CD4-positive, alpha-beta T cell treated with Interleukin-10 for 1 hour (primary cell): ENCODE measurements around the gene SECTM1.
A peak's percentile ranks its signal among the peaks of the same experiment; 100 is the strongest.

Experiments
- DNase-seq: peaks from one replicate; pipeline ENCODE4 v3.0.0-alpha.2; 2020

SECTM1 gene

DNA sequence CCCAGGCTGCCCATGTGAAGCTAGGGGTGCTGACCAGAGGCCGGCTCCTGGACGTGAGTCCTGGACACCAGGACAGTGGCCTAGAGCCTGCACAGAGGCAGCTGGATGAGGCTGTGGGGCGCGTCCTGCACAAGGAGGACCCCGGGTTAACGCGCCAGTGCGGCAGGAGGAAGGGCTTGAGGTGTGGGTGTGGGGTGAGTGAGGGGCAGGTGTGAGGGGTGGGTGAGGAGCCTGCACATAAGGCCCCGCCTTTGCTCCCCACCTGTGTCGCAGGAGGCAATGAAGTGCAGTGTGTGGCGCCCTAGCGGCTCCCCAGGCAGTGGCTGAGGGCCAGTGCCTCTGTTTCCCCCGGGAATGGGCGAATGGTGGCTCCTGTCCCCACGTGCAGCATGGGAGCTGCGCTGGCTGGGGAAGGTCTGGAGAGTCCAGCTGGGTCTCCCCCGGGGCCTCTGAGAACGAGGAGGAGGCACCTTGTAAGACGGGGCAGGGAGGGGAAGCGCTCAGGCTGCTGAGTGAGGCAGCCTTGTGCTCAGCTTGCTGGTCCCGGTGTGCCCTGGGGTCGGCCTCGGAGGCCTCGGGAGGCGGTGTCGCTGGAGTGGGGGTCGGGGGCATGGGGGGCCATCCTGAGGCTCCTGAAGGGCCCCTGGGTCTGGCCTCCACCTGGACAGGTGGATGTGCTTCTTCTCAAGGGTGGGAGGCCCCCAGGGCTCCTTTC lies 19.4 kb downstream of the SECTM1 start:
- no peak for DNase-seq

DNA sequence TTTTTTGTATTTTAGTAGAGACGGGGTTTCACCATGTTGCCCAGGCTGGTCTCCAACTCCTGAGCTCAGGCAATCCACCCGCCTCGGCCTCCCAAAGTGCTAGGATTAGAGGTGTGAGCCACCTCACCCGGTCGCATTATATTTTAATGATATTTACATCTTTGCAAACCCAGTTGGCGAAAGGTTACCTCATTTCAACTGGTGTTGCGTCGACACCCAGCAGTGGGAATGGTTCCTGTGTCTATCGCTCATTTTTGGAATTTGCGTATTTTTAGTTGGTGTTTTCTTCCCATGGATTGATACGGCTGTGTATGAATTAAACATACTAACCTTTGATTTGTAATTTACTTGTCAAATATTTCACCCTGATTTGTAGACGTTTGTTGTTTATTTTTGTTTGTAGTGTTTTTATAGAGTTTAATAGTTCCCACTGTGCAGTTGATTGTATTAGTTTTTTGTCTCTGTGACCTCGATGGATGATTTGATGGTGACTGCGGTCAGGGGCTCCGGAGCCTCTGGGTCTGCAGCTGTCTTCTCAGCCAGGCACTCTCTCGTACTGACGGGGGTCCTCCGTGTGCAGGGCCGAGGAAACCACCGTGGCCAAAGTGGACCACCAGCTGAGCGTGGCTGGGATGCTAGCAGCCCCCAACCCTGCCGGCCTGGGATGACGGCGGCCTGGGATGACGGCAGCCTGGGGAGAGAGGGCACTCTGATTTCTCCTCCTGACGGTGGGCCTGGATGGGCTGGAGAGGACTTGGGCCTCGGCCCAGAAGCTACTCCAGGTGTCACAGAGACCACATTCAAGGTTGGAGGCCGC lies 20.2 kb downstream of the SECTM1 start:
- DNase-seq: no peak

DNA sequence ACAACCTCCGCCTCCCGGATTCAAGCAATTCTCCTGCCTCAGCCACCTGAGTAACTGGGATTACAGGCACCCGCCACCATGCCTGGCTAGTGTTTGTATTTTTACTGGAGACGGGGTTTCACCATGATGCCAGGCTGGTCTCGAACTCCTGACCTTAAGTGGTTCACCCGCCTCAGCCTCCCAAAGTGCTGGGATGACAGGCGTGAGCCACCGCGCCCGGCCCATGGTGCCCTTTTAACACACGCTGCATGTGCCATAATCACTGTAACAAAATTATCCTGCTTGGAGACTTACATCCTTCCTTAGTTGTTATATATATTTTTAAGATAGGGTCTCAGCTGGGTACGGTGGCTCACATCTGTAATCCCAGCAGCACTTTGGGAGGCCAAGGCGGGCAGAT lies 21.6 kb downstream of the SECTM1 start:
- no peak for DNase-seq

DNA sequence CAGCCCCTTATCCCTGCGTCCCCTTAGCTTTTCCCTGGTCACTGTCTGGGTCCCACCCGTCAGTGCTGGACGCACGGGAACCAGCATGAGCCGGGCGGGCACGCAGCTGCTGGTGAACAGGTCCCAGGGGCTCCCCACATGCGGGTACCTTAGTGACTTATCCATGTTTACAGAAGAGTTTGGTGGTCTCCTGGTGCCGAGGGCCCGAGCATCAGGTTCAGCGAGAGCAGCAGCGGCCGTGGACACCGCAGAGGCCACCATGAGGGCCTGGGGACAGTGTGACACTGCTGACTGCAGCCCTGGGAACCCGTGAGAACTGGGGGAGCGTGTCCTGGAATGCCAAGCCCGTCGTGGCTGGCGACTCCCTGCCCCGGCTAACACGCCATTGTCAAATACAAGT lies 22.7 kb downstream of the SECTM1 start:
- no peak for DNase-seq

DNA sequence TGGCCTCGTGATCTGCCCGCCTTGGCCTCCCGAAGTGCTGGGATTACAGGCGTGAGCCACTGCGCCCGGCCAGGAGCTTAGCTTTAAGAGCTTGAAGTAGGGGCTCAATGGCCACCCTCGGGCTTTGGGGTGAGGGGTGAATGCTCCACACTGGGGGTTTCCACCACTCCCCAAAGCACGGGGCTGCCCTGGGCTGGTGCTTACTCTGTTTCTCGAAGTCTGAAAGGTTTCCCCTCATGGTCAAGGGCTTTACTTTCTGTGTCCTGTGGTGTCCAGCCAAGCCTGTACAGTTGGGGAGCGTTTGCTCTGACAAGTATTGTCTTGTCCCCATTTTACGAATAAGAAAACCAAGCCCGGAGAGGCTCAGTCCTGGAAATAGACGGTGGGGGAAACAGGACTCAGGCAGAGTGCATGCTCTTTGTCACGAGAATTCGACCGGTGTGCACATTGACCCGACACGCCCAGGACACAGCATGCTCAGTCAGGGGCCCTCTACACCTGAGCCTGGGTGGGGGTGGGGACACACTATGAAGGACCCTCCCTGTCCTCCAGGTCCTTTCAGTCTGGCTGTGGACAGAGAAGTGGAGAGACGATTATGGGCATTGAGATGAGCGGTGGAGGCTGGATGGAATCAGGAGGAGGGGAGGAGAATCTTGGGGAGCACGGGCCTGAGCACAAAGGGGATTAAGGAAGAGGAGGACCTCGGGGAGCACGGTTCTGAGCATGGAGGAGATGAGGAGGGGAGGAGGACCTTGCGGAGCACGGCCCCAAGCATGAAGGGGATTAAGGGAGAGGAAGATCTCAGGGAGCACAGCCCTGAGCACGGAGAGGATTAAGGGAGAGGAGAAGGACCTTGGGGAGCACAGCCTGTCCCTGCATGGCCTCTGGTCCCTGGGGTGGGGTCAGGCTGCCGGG lies 23.7 kb downstream of the SECTM1 start:
- no peak for DNase-seq

DNA sequence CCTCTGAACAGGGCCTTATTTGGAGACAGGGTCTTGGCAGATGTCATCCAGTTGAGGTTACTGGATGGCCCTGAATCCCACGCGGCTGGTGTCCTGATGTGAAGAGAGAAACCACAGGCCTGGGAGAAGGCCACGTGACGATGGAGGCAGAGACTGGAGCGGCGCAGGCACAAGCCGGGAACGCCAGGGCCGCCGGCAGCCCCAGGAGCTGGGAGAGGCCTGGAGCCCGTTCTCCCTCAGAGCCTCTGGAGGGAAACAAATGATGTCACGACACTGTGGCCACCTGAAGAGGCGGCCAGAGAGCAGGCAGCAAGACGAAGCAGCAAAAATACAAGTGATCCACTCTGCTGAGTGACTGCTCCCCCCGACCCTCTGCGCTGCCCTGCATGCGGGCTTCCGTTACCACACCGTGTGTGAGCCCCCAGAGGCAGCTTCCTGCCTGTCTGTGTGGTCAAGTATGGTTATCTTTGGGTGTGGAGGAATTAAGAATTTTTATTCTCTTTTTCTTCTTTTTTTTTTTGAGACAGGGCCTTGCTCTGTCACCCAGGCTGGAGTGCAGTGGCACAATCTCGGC lies 27.8 kb downstream of the SECTM1 start:
- no peak for DNase-seq

DNA sequence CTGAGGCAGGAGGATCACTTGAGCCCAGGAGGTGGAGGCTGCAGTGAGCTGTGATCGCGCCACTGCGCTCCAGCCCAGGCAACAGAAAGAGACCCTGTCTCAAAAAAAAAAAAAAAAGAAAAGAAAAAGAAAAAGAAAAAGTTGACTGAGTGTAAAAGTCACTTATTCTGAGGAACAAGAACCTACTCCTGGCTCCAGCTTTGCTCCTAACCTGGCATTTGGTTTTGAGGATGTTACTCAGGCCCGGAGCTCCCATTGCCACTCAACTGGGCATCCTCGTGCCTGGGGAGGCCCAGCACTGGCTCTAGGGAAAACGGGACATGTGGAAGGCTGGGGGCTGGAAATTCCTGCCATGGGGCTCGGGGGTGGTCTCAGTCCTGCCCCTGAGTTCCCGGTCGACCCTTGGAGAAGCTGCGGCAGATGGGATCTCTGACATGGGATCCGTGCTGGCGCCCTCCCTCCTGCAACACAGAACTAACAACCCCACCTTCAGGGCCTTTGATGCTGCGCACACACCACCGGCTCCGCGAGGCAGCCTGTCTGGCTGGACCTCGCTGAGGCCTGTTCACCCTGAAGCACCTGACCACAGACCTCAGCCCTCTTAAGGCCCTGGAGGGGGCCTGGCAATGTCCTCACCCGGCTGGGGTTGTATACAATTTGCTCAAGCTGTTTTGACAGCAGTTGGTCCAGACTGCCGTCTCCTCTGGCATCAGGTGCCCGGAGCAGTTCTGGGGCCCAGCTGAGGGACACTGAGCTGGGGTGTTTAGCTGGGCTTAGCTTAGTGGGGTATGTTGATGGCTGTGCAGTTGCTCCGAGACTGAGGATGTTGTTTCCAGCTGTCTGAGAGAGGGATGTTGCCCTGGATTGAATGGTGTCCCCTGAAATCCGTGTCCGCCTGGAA lies 28.5 kb downstream of the SECTM1 start:
- DNase-seq: no peak

DNA sequence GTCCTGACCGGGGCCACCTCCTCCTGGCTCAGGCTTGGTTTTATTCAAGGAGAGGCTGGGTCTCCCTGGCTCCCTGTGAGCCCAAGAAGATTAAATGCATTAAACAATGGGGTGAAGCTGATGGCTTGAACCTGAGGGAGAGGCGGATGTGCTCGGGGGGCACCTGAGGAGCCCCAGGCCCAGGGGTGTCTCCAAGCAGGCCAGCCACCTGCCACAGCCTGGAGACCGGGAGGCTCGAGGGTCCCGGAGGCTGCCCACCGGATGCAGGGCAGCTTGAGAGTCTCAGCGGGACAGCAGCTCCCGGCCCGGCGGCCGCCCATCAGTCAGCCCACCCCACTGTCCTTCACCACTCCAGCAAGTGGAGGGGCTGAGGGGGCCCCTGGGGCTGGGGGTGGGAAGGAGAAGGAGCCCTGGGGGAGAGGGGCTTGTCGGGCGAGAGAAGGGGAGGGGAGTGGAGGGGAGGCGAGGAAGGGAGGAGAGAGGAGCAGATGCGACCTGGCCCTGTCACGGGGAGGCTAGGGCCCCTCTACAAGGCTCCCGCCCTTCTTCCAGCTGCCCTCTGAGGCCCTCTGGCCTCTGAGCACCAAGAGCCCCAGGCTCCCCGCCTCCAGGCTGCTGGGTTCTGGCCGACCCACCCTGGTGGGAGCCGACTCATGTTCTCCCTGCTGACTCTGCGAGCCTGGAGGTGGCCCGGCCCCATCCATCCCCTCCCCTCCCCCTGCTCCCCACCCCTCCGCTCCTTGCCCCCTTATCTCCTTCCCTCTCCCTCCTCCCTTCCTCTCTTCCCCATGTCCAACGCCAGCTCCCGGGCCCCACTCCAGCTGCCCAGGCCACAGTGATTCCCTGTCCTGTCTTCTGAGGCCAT lies 29.4 kb downstream of the SECTM1 start:
- DNase-seq: no peak

DNA sequence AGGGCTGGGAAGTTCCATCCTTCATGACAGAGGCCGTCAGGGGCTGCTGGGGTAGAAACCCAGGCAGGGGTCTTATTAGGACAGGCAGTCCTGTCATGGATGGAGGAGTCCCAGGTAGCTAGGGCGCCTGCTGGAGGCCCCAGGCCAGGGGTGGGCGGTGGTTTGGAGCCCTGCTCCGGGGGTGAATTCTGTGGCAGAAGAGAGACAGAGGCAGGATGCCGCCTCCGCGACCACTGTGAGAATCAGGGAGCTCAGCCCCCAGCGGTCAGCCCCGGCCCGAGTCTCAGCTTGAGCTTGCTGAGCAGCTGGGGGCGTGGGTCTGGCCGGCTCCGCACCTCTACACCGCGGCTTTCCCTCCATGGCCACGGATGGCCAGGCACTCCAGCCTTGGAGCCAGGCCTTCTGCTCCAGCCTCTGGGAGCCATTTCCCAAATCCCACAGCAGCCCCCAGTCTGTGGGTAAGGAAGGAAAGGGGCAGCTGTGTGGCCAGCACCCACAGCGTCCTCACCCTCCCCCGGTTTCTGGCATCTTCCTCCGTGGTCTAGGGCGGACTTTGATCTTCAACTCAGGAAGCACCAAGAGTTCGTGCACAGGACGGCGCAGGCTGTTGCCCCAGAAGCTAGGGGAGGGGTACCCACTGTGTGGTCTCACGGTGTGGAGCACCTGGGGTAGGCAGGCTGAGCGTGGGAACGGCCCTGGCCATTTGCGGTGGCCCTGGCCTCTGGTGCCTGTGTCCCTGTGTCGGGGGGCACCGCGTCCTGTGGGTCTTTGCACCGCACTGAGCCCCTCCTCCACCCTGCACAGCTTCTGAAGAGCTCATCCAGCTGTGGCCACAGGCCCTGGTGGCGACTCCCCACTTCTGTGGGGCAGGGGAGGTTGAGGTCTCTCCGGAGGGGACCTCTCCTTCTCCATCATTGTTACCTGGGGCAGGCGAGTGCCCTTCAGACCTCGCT lies 30.3 kb downstream of the SECTM1 start:
- DNase-seq: peak; percentile 59

DNA sequence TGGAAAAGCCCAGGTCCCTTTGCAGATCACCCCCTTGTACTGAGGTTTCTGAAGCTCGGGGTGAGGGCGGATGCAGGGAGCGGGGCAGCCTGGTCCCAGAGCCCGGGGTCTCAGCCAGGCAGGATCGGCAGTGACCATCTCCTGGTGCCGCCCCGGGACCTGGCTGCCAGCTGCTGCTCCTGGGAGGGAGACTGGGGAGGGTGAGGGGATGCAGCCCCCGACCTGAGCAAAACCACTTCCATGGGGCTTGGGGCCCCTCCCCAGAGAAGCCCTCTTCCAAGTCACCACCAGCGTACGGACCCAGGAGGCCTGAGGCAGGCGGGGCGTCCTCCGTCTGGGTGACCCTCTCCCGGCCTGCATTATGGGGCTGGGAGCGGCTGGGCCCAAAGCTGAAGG lies 31.0 kb downstream of the SECTM1 start:
- DNase-seq: no peak

DNA sequence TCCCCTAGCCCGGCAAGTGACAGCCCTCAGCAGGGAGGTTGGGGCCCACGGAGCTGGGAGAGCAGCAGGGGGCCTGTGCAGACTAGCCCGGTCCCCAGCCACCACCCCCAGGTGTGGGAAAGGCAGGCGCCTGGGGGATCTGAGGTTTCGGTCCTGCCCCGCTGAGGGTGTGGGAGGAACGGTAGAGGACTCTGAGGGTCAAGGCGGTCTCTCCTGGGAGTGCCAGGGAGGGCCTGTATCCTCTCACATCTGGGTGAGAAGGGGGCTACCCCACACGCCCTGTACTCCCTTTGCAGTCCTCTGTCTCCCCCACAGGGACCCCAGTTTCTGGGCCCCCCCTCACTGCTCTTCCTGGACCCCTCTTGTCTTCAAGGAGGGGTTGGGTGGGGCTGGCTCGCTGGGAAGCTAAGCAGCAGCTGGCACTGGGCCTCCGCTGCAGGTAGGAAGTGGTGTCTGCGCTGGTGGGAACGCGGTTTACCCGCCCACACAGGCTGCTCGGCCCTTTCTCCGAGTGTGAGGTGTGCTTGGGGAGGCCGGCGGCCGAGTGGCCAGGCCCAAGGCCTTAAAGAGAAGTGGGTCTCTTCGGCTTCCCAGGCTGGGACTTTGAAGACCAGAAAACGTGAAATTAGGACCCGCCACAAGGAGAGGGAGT lies 31.5 kb downstream of the SECTM1 start:
- peak; percentile 56 for DNase-seq

DNA sequence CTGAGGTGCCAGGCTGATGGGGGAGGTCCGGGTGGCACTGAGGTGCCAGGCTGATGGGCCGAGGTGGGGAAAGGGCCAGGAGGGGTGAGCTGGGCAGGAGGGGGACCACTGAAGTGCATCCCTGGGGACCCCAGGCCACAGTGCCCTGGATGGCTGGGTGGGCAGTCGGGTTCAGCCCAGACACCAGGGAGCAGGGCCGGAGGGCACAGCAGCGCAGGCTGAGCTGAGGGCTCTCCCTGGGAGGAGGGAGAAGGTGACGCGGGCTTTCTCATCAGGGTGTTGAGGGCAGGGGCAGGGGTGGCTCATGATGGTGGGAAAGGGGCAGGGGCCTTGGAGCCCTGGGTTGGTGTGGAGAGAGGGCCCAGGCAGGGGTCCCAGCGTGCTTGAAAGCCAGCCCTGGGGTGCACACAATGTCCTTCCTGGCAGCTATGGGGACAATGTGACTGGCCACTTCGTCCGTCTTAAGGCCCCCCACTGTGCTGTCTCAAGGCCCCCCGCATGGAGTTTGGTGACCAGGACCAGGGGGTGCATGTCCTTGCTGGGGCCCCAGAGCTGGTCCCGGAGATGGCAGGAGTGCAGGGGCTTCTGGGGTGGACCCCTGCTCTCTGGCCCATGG lies 32.2 kb downstream of the SECTM1 start:
- DNase-seq: no peak

DNA sequence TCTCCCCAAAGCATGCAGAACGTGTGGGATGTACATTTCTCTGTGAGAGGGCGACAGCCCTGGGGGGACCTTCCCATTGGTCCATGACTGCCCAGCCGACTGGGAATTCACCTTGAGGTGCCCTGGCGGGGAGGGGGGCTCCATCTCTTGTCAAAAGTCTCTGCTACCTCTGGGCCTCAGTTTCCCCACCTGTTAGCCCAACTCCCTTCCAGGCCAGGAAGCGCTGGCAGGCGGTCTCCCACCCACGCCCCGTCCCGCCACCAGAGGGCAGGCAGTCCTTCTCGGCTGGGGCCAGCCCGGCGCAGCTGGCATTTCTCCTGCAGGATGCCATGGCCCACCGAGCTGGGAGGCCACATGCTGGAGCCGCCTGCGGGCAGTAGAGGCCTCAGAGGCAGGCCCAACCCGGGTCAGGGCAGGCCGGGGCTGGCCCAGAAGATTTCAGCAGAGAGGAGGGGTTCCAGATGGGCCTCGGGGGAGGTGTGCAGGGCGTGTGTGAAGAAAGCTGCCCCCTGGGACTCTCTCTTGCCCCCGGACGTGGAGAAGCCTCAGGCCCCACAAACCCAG lies 32.8 kb downstream of the SECTM1 start:
- DNase-seq: peak; percentile 71

DNA sequence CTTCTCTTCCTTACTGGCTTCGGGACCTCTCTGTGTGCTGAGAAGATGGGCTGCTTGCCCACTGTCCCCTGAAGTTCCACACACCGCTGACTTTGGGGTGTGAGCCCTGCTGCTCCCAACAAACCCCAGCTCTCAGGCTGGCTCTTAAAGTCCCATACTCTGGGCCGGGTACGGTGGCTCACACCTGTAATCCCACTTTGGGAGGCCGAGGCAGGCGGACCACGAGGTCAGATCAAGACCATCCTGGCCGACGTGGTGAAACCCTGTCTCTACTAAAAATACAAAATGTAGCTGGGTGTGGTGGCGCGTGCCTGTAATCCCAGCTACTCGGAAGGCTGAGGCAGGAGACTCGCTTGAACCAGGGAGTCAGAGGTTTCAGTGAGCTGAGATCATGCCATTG lies 33.3 kb downstream of the SECTM1 start:
- no peak for DNase-seq

DNA sequence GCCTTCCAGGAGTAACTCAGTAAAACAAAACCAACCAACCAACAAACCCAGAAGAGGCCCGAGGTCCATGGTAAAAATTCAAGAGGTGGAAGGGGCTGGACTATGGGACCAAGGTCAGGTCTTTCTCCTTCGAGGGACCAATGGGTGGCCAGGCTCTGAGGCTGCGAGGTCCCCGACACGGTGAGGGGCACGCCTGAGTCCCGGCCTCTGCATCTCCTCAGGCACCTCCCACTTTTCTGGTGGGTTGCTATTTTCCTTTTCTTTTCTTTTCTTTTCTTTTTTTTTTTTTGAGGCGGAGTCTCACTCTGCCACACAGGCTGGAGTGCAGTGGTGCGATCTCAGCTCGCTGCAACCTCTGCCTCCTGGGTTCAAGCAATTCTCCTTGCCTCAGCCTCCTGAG lies 34.1 kb downstream of the SECTM1 start:
- no peak for DNase-seq

DNA sequence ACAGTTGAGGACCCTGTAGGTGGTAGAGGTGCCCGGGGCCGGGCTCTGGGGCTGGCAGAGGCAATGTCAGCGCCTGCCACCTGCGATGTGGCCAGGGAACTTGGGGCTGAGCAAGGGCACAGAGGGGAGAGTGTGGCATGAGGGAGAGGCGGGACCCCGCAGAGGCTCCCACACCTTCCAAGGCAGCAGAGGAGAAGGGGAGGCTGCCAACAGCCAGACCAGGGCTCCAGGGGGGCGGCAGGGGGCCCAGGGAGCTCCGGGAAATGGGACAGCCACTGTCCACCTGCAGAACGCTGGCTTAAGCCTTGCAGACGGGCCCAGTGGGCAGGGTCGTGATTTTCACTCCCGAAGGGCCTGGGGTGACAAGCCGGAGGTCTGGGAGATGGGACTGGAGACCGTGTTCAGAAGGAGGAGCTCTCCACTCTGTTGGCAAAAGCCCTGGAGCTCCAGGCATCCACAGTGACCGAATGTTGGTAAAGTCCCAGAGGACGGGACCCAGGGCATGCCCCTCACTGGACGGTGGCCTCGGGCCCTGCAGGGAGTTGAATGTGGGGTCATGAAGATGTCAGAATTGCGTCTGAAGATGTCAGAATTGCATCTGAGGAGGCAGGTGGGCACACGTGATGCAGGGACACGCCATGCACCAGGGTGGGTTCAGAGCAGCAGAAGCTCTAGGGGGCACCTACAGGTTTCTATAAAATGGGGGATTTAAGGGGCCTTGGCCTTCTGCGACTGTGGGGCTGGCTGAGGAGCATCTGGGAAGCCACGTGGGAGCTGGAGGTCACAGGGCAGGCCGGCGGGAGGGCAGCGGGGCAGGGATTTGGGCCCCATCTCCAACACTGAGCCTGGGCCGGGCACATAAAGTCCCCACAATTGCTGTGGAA lies 34.8 kb downstream of the SECTM1 start:
- DNase-seq: no peak
